ENCODE data around the gene TMEM72. TPM values are rescaled to one million over a fixed set of nuclear protein-coding genes. Genes with fewer than 3 reads are reported as not detected.

Gene TMEM72
- total and polyA plus RNA-seq, 2 of the 13 experiments (the other 11 are each of a cell fraction or from before 2014, with no cell fraction given), result 0.04 TPM; not detected in 1

GRCh38 chr10:44924261-44925040, 13.3 kb downstream of the TMEM72 start:
- Histone ChIP-seq H3K27ac (ENCODE audit: extremely low read length, insufficient read depth, low read length) (no peak overlapping the region), H3K4me3 (replicated peaks in 1 of 3; ENCODE audit: insufficient read depth in 1 of 3, low read depth in 2 of 3, low read length in 3 of 3) (no peak overlapping the region), H2AFZ (ENCODE audit: low read length) (no peak overlapping the region), H3K36me3 (replicated peaks in 1 of 2; ENCODE audit: control insufficient read depth in 1 of 2, insufficient read depth in 2 of 2, low read length in 2 of 2) (no peaks in the 10 kb centered on the region), H3K9me3 (ENCODE audit: low read length) (no peaks in the 10 kb centered on the region), H3K9ac (ENCODE audit: insufficient read depth, low read depth, low read length) (no peak overlapping the region), H3K27me3 (ENCODE audit: control insufficient read depth in 1 of 2, insufficient read depth in 2 of 2, low read length in 2 of 2) (peaks cover 3 to 5% of the 10 kb centered on the region in 2 experiments; a peak in 2 of 5 replicates), H4K20me1 (ENCODE audit: insufficient read depth, low read length) (no peaks in the 10 kb centered on the region), H3K79me2 (ENCODE audit: insufficient read depth, low read length) (no peaks in the 10 kb centered on the region), H3K4me1 (ENCODE audit: insufficient read depth, low read length) (peaks cover 38% of the 10 kb centered on the region), H3K4me2 (ENCODE audit: low read depth, low read length) (no peak overlapping the region)
- CTCF ChIA-PET (ENCODE audit: low intra/inter-chr PET ratio, low total read pairs), result interaction anchor here (1.3 to 1.7 kb wide), 2 partner anchors 60 to 1253 kb away, joined by 3 to 4 read pairs; no protein-coding TSS in a partner anchor
- ATAC-seq, result no peak
- WGBS (ENCODE audit: low lambda C conversion rate), result 36% methylated on average over 19 of the region's 21 CpGs
- intact Hi-C loops (cut with micrococcal nuclease; ENCODE audit: unreplicated experiment), result loop anchor here (2.0 kb wide), 1 partner anchor 60 kb away; no protein-coding TSS in a partner anchor
- POLR2A ChIA-PET, result interaction anchor here (1.8 kb wide), 1 partner anchor 54 kb away, joined by 6 read pairs; the partner anchor contains the start of gene DEPP1
- no TSS peak for BruUV-seq (replicated peaks)
- TF ChIP-seq ZNF33A (CRISPR knock-in tag; IDR thresholded peaks at IDR 0.05; ENCODE audit: borderline replicate concordance), result no peak
- no peak for TF ChIP-seq THAP8 (CRISPR knock-in tag; IDR thresholded peaks at IDR 0.05; ENCODE audit: borderline replicate concordance)
- TF ChIP-seq ZNF549 (CRISPR knock-in tag; IDR thresholded peaks at IDR 0.05), result no peak
- no peak for TF ChIP-seq NONO (IDR thresholded peaks at IDR 0.05)
- TF ChIP-seq NONO (CRISPR knock-in tag; conservative IDR thresholded peaks at IDR 0.05), result no peak
- TF ChIP-seq SMAD3 (CRISPR knock-in tag; IDR thresholded peaks at IDR 0.05), result no peak
- no peak for TF ChIP-seq ZNF558 (CRISPR knock-in tag; IDR thresholded peaks at IDR 0.05; ENCODE audit: borderline replicate concordance)
- TF ChIP-seq ZNF883 (CRISPR knock-in tag; IDR thresholded peaks at IDR 0.05; ENCODE audit: not compliant biosample characterization), result no peak
- TF ChIP-seq ZNF33B (CRISPR knock-in tag; IDR thresholded peaks at IDR 0.05), result no peak
- no peak for TF ChIP-seq BCL6 (CRISPR knock-in tag; IDR thresholded peaks at IDR 0.05)
- TF ChIP-seq SMAD1 (CRISPR knock-in tag; IDR thresholded peaks at IDR 0.05; ENCODE audit: borderline replicate concordance, low read depth), result no peak
- TF ChIP-seq THAP11 (CRISPR knock-in tag; IDR thresholded peaks at IDR 0.05), result no peak
- TF ChIP-seq ZSCAN31 (CRISPR knock-in tag; IDR thresholded peaks at IDR 0.05; ENCODE audit: low read depth), result no peak
- no peak for TF ChIP-seq GATA4 (IDR thresholded peaks at IDR 0.05; ENCODE audit: borderline replicate concordance, low read depth)
- no peak for TF ChIP-seq AGO1 (IDR thresholded peaks at IDR 0.05; ENCODE audit: low read depth, low read length, poor library complexity, severe bottlenecking)
- TF ChIP-seq ZNF207 (IDR thresholded peaks at IDR 0.05; ENCODE audit: borderline replicate concordance), result no peak
- no peak for FAIRE-seq
- DNase-seq (ENCODE audit: low spot score), result no peak
- in situ Hi-C loops (cut with HindIII; ENCODE audit: extremely low pct_ligation_motif_present, low pct_unique_long_range_greater_than_20kb), result no loop called here
